Left colon (tissue), 2 donors: ENCODE results near the gene PAM16. TPM values are rescaled to one million over a fixed set of nuclear protein-coding genes. Genes with fewer than 3 reads are reported as not detected.

Experiments
- ATAC-seq: fragments of 200-7000 bp; cut with Tn5 transposase; one replicate; pipeline ENCODE4 v1.9.1; 2020; ENCODE audit warnings: mild to moderate bottlenecking, moderate library complexity
- DNase-seq, 2 donors: peaks; one replicate each; pipeline ENCODE4 v3.0.0-alpha.2; 2020
- intact Hi-C, 2 donors: fragments of 100-400 bp; cut with DNase I in 1 of 2; cut with micrococcal nuclease in 1 of 2; formaldehyde crosslinking; loops; one replicate each; pipeline versions ENCODE4 v1.11.2 to v1.14.0; 2022; cut with DNase I, micrococcal nuclease
- total RNA-seq, 2 donors: library from RNA; stranded (reverse); fragmentation: NEBNext Ultra II Directional; extraction: Animal tissue kit (Norgen Biotek cat#: 25700); gene quantifications; one replicate each; pipeline ENCODE4 v1.2.1, GENCODE V29; 2021
- donor health status: DM: no; HTN: no; CAD: no.
- donor health status: DM: yes; HTN: yes; CAD: no.

The PAM16 gene
- total RNA-seq, 2 donors from 2014 or later, result 26.9 to 31.8 TPM

GRCh38 chr16:4328782-4329775, 22.0 kb downstream of the PAM16 start:
- no peak for ATAC-seq

DNA sequence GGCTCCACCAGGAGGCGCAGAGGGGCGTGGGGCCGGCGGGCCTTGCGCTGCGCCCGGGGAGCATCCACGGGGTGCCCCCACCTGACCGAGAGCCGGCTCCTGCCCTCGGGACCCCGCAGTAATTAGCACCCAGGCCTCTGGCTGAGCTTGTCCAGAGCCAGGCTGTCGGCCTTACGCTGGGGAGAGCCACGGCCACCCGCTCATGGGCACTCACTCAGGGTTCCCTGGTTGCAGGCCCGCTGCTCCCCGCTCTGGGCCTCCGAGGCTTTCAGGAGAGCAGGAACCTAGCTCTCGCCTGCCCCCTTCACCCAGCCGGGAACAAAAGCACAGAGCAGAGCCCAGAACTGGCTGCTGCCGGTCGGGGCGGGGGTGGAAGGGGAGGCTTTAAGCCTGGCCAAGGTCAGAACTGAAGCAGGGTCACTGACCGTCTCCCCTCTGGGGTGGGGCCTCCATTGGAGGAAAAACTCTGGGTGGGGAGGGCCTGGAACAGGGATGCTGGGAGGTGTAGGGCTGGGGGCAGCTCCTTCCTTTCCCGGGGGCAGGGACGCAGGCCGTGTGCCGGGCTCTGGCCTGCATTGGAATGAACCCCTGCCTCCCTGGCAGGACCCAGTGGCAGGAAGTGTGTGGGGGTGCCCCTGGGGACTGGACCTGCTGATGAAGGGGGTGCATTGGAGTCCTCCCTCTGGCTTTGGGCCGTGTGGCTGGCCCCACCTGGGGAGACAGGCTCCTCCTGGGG, 22.9 kb downstream of the PAM16 start:
- intact Hi-C loops, result no loop called here
- peak; percentile 72 for ATAC-seq
- DNase-seq, result peak; percentile 67 to 76

More at GRCh38 chr16:4328782-4329775, 22.0 kb downstream of the PAM16 start:
- intact Hi-C loops, result no loop called here
- DNase-seq, result no peak

DNA sequence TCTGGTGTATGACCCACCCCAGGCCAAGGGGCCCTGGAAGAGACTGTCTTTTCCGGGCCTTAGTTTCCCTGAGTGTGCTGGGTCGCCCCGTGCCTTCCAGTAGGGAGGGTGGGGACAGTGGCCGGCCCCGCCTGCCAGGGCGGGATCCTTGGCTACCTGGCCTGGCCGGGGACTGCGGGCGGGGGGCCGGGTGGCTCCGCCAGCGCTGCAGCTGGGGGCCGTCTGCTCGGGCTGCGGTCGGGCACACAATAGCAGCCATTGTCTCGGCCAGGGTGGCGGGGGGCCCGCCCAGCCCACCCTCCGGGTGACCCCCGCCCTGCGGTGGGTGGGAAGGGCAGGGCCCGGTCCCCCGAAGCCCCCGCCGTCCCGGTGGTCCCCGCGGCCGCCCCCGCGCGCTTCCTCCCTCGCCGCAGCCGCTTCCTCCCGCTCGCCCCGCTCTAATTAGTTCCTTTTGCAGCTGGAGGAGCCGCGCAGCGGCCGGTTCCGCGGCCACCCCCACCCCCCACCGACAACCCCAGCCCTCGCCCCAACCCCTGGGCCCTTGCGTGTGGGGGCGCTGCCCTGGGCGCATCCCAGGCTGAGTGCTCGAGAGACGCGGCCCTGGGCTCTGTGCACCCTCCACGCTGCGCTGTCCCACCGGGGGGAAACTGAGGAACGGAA, 23.6 kb downstream of the PAM16 start:
- no peak for DNase-seq
- peak; percentile 2 for ATAC-seq
- intact Hi-C loops, result no loop called here

- intact Hi-C loops, result no loop called here
- no peak for ATAC-seq
- DNase-seq, result no peak
These were observed 25.8 kb downstream of the PAM16 start for GRCh38 chr16:4325253-4325758.

- intact Hi-C loops, result no loop called here
- ATAC-seq (no peak), DNase-seq (no peak)
These were observed 26.4 kb downstream of the PAM16 start for GRCh38 chr16:4324492-4325252.

GRCh38 chr16:4323845-4324488, 27.2 kb downstream of the PAM16 start:
- intact Hi-C loops, result no loop called here

GRCh38 chr16:4323071-4323844, 27.9 kb downstream of the PAM16 start:
- DNase-seq (no peak), ATAC-seq (no peak)
- intact Hi-C loops, result no loop called here

More at GRCh38 chr16:4323845-4324488, 27.2 kb downstream of the PAM16 start:
- ATAC-seq (peak; percentile 50), DNase-seq (no peak)

- DNase-seq (no peak), ATAC-seq (no peak)
- intact Hi-C loops, result no loop called here
These were observed 28.7 kb downstream of the PAM16 start for GRCh38 chr16:4322121-4323052.

DNA sequence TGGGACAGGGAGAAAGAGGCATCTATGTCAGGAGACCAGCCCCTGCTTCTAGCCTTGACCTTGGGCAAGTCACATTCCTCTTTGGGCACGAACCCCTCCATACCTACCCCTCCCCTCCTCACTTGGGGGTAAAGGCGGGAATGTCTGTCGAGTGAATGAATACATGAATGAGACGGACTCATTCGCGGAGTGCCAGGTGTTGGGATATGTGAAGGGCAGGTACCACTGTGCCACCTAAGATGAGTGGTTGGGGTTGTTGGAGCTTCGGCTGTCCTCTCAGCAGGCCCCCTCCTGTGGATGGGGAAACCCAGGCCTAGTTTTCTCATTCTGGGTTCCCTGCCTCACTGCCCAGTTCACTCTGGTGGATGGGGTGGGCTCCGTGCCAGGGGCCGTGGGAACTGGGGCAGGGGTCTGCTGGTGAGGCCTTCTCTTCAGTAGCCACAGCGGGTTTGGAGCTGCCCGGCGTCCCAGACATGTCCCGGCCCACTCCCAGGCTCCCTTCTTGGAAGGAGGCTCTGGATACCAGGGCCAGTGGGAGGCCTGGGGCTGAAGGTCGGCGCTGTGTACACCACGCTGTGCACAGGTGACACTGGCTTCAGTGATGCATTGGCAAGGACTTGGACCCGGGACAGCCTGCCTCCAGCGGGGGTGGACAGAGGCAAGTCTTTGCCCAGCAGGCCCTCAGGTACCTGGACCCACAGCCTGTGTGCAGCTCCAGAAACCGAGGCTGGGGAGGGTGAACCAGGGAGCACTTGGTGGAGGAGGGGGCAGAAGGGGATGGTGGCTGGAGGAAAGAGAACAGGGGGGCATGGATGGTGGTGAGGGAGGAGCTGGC, 29.6 kb downstream of the PAM16 start:
- no peak for ATAC-seq
- intact Hi-C loops, result no loop called here

DNA sequence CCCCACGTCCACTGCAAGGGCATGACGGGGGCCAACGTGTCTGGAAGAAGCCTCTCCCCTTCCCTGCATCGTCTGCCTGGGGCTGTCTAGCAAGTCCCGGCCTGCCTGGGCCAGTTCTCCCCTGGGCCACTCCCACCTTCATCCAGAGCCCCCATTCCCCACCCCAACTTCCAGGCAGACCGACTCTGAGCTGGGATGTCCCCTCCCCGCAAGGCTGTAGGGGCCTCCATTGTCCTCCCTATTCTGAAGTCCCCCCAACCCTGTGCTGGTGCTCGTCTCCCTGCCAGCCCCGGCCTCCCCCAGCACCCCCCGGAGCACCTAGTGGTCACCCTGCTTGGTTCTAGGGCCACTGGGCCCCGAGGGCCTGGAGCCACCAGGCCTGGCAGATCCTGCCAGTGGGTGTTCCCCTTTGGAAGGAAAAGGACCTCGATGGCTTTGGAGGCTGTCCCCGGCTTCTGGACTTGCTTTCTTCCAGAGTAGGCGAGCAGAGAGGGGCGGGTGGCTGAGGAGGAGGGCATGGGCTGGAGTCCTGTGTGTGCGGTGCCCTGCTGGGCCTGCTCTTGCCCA, 30.5 kb downstream of the PAM16 start:
- intact Hi-C loops, result no loop called here
- DNase-seq (no peak), ATAC-seq (no peak)

More for the DNA sequence above, 29.6 kb downstream of the PAM16 start:
- no peak for DNase-seq

DNA sequence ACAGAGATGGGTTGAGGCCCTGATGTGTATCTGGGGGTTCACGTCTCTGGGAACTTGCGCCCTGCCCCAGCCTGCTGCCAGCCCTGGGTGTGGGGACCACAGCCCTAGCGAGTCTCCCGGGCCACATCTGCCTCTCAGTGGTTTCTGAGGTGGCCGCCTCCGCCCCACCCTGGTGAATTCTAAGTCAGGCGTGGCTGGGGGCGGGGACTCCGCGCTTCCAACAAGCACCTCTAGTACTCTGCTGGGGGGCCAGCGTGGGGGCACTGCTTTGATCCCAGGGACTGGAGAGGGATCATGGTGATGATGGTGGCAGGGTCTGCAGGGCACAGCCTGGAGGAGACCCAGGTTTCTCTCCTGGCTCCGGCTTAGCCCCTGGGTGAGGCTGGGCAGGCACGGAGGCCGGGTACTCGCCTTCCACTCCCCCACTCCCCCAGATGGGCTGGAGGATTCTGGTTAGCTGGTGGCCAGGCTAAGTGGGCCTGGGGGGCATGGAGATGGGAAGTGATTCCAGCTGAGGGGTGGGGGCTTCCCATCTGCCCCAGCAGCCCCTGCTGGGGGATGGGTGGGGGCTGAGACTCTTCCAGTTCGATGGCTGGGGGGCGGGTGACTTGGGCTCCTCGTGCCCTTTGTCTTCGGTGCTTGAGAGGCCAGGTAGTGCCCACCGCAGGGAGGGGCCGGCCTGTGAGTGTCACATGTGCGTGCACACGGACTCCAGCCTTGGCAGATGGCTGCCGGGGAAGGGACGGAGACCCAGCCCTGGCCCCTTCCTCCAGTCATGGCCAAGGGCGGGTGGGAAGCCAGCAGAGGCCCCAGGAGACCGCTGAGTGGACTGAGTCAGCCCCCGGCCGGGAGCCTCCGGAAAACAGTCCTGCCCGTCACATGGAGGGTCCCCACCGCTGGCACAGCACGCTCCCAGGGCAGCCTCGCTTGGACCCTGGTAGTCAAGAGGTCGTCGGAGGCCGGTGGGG, 31.4 kb downstream of the PAM16 start:
- DNase-seq (peak in 1 of 2 donors; percentile 64), ATAC-seq (peak; percentile 34)
- intact Hi-C loops, result no loop called here

- DNase-seq (no peak), ATAC-seq (no peak)
- intact Hi-C loops, result no loop called here
These were observed 32.2 kb downstream of the PAM16 start for GRCh38 chr16:4318967-4319366.

GRCh38 chr16:4318451-4318910, 32.6 kb downstream of the PAM16 start:
- intact Hi-C loops, result no loop called here
- ATAC-seq, result no peak
- no peak for DNase-seq
